SK-N-SH (cell line): ENCODE measurements around the gene LOXL4. TPM values are rescaled to one million over a fixed set of nuclear protein-coding genes. Genes with fewer than 3 reads are reported as not detected.

ENCODE experiments used
- CTCF ChIA-PET: fragments of 300-600, 350-600 bp; formaldehyde crosslinking; extraction: SDS; loops from one replicate; lab custom pipeline; 2021; lab: Yijun Ruan, JAX
- POLR2A ChIA-PET: fragments of 350-600 bp; sonication (Branson Sonifier 250); formaldehyde crosslinking; extraction: SDS; loops from one replicate; lab custom pipeline; 2020; ENCODE audit warnings: antibody characterized with exemption, inconsistent platforms; lab: Yijun Ruan, JAX
- DNase-seq: peaks from one replicate; pipeline ENCODE4 v3.0.0; 2012
- H2AFZ ChIP-seq: fragments of 200-600 bp; sonication (generic); 2 replicates; pipeline ENCODE4 v1.8.1; 2016; ENCODE audit warnings: antibody characterized with exemption, mild to moderate bottlenecking, low read depth
- H3F3A ChIP-seq: fragments of 200-600 bp; sonication (generic); replicated peaks from 2 replicates; pipeline ENCODE3; 2016; ENCODE audit warnings: antibody characterized with exemption, mild to moderate bottlenecking; ENCODE audit not compliant: insufficient read depth
- H3K27ac ChIP-seq, 2 experiments: fragments of 200-500 bp in 1 of 2; fragments of 200-600 bp in 1 of 2; sonication (Bioruptor generic) in 1 of 2; sonication (generic), shearing (Covaris generic) in 1 of 2; 2 replicates each; pipeline versions ENCODE4 v1.5.1 to v1.6.1; 2014 to 2016; ENCODE audit warnings: low read depth in 2 of 2, inconsistent platforms in 1 of 2, low read length in 1 of 2, mild to moderate bottlenecking in 1 of 2, mixed read lengths in 1 of 2
- H3K27me3 ChIP-seq: fragments of 200-600 bp; sonication (generic), shearing (Covaris generic); 2 replicates; pipeline ENCODE4 v1.6.1; 2016; ENCODE audit warnings: mixed run types; ENCODE audit not compliant: insufficient read depth
- H3K36me3 ChIP-seq, 2 experiments: fragments of 200-500 bp in 1 of 2; fragments of 200-600 bp in 1 of 2; sonication (Bioruptor generic) in 1 of 2; sonication (generic) in 1 of 2; replicated peaks in 1 of 2; 2 replicates each; pipeline versions ENCODE3 to v1.5.1; 2014 to 2016; ENCODE audit warnings: low read length in 1 of 2, mild to moderate bottlenecking in 1 of 2; ENCODE audit not compliant: insufficient read depth in 2 of 2, control insufficient read depth in 1 of 2
- H3K4me1 ChIP-seq, 2 experiments: fragments of 200-500 bp in 1 of 2; fragments of 200-600 bp in 1 of 2; sonication (Bioruptor generic) in 1 of 2; sonication (generic), shearing (Covaris generic) in 1 of 2; 2 replicates each; pipeline versions ENCODE4 v1.5.1 to v1.6.1; 2014 to 2016; ENCODE audit warnings: low read depth in 1 of 2, low read length in 1 of 2, mixed run types in 1 of 2; ENCODE audit not compliant: insufficient read depth in 2 of 2, control insufficient read depth in 1 of 2
- H3K4me2 ChIP-seq: fragments of 200-600 bp; sonication (generic), shearing (Covaris generic); 2 replicates; pipeline ENCODE4 v1.6.1; 2017; ENCODE audit warnings: mixed run types
- H3K4me3 ChIP-seq, 2 experiments: fragments of 200-500 bp in 1 of 2; fragments of 200-600 bp in 1 of 2; sonication (Bioruptor generic) in 1 of 2; sonication (generic), shearing (Covaris generic) in 1 of 2; 2 replicates each; pipeline versions ENCODE4 v1.5.1 to v1.8.1; 2014 to 2016; ENCODE audit warnings: low read depth in 2 of 2, inconsistent platforms in 1 of 2, low read length in 1 of 2, mild to moderate bottlenecking in 1 of 2, mixed read lengths in 1 of 2, moderate library complexity in 1 of 2
- H3K79me2 ChIP-seq: fragments of 200-600 bp; sonication (generic); 2 replicates; pipeline ENCODE4 v1.8.1; 2017; ENCODE audit warnings: mild to moderate bottlenecking; ENCODE audit not compliant: insufficient read depth
- H3K9ac ChIP-seq: fragments of 200-600 bp; sonication (generic); 2 replicates; pipeline ENCODE4 v1.6.1; 2017; ENCODE audit warnings: mixed run types
- H3K9me2 ChIP-seq: fragments of 200-600 bp; sonication (generic); 2 replicates; pipeline ENCODE4 v1.6.1; 2017; ENCODE audit warnings: mixed run types
- H3K9me3 ChIP-seq: fragments of 200-600 bp; sonication (generic); 2 replicates; pipeline ENCODE4 v1.6.1; 2017; ENCODE audit warnings: mixed run types, mild to moderate bottlenecking, moderate library complexity
- H4K20me1 ChIP-seq: fragments of 200-600 bp; sonication (generic); 2 replicates; pipeline ENCODE4 v1.6.1; 2017; ENCODE audit warnings: mild to moderate bottlenecking, mixed run types; ENCODE audit not compliant: insufficient read depth
- ELF1 ChIP-seq: IDR thresholded peaks from 2 replicates; pipeline ENCODE4 v1.4.0; 2012
- EP300 ChIP-seq, 2 experiments: IDR thresholded peaks; 2 replicates each; pipeline versions ENCODE4 v1.4.0 to v1.6.1; 2012; ENCODE audit warnings: borderline replicate concordance in 1 of 2, low read depth in 1 of 2, low read length in 1 of 2
- FOXM1 ChIP-seq: IDR thresholded peaks from 2 replicates; pipeline ENCODE4 v1.4.0; 2012; ENCODE audit warnings: low read depth, mild to moderate bottlenecking
- GABPA ChIP-seq: IDR thresholded peaks from 2 replicates; pipeline ENCODE4 v1.4.0; 2012; ENCODE audit warnings: low read depth, mild to moderate bottlenecking
- GATA2 ChIP-seq: sonication (generic); formaldehyde crosslinking; IDR thresholded peaks from 2 replicates; pipeline ENCODE4 v1.5.0; 2020; ENCODE audit warnings: mild to moderate bottlenecking, missing genetic modification reagents
- JUND ChIP-seq: IDR thresholded peaks from 2 replicates; pipeline ENCODE4 v1.4.0; 2012
- RAD21 ChIP-seq: IDR thresholded peaks from 2 replicates; pipeline ENCODE4 v1.6.1; 2012; ENCODE audit warnings: mild to moderate bottlenecking, low read length
- RXRA ChIP-seq: IDR thresholded peaks from 2 replicates; pipeline ENCODE4 v1.4.0; 2012; ENCODE audit warnings: low read depth, mild to moderate bottlenecking, borderline replicate concordance
- SIN3A ChIP-seq: IDR thresholded peaks from 2 replicates; pipeline ENCODE4 v1.6.1; 2012; ENCODE audit warnings: low read depth, mild to moderate bottlenecking, low read length, moderate library complexity, borderline replicate concordance
- TAF1 ChIP-seq: IDR thresholded peaks from 2 replicates; pipeline ENCODE4 v1.6.1; 2012; ENCODE audit warnings: low read depth, mild to moderate bottlenecking, low read length, moderate library complexity, borderline replicate concordance
- TCF12 ChIP-seq: IDR thresholded peaks from 2 replicates; pipeline ENCODE4 v1.4.0; 2012
- WGBS: methylation state at CpG from one replicate; pipeline ENCODE4 v1.1.6; 2017; ENCODE audit warnings: low lambda C conversion rate; 5-methylcytosine and 5-hydroxymethylcytosine counted together
- polyA plus RNA-seq, 3 experiments: library from polyadenylated mRNA; depleted of rRNA; stranded (reverse); fragments of >200 nt; gene quantifications; 2 replicates each; pipeline ENCODE4 v1.2.3, GENCODE V29; 2012
- TF ChIP-seq, protein P1 (sequence below): fragments of 200-600 bp; sonication (generic); IDR thresholded peaks from 2 replicates; pipeline ENCODE4 v1.6.1; 2017; ENCODE audit warnings: antibody characterized with exemption, mild to moderate bottlenecking, moderate library complexity
- TF ChIP-seq, protein P2 (sequence below): fragments of 150-350 bp; IDR thresholded peaks from 2 replicates; pipeline ENCODE4 v1.6.1; 2017; ENCODE audit warnings: antibody characterized with exemption, low read length, low read depth, borderline replicate concordance
- TF ChIP-seq, protein P3 (sequence below): IDR thresholded peaks from 2 replicates; pipeline ENCODE4 v1.4.0; 2012; ENCODE audit warnings: low read depth
- TF ChIP-seq, protein P4 (sequence below): IDR thresholded peaks from 2 replicates; pipeline ENCODE4; 2012
- TF ChIP-seq, protein P5 (sequence below): fragments of 150-350 bp; IDR thresholded peaks from 2 replicates; pipeline ENCODE4 v1.6.1; 2016; ENCODE audit warnings: mild to moderate bottlenecking, low read depth, low read length
- TF ChIP-seq, protein P6 (sequence below): IDR thresholded peaks from 2 replicates; pipeline ENCODE4 v1.4.0; 2012; ENCODE audit warnings: low read depth, borderline replicate concordance

The LOXL4 gene
- polyA plus RNA-seq, 1 of the 3 experiments (the other 2 are of a cell fraction): 1.7 TPM

DNA sequence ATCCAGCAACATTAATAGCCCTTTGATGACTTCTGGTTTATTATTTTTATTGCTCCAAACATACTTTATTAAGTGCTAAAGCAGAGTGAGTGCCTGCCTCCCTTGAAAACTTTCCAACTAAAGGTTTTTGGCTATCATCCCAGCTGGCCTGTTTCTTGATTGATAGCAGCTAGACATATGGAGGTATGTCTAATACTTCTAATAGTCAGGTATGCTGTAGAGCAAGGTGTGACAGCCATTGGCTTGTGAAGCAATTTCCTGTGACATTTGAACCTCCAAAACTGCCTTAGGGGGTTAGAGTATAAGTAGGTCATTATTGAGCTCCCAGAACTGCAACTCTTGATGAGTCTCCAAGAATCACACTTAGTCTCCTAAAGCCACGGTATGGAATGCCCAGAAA is 55.8 kb downstream of the LOXL4 start:
- no peaks in the 10 kb centered on the region for H3F3A ChIP-seq

DNA sequence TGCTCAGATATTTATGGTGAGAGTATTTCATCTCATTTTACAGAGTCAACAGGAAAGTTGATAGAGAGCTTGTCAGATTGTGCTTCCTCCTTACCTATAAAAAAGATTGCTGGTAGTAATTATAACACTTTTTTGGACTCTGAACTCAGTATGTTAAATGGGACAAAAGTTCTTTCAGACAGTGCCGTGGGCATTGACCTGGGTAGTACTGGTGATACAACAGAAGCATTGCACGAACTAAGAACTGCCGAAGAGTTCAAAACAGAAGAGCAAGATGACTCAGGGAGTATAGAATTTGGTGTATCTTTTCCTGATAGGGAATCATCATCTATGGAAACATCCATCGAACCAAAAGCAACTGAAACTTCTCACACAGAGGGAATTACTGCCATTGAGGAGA is 58.6 kb downstream of the LOXL4 start:
- ChIA-PET CTCF (no interaction called here), POLR2A (no interaction called here)
- Histone ChIP-seq H3K9me2 (no peaks in the 10 kb centered on the region), H3F3A (no peaks in the 10 kb centered on the region), H3K4me3 (no peak overlapping the region), H3K4me1 (no peaks in the 10 kb centered on the region; a peak in 1 of 4 replicates), H4K20me1 (no peaks in the 10 kb centered on the region), H3K9ac (no peak overlapping the region), H3K4me2 (no peak overlapping the region), H3K27ac (no peak overlapping the region), H3K36me3 (peaks cover 24 to 36% of the 10 kb centered on the region in 2 experiments), H3K27me3 (no peaks in the 10 kb centered on the region), H3K79me2 (peaks cover 3% of the 10 kb centered on the region; the same call in 1 of the 2 replicates), H3K9me3 (no peaks in the 10 kb centered on the region), H2AFZ (no peak overlapping the region)
- no peak for TF ChIP-seq EP300 (IDR thresholded peaks at IDR 0.05; ENCODE audit: borderline replicate concordance in 1 of 2, low read depth in 1 of 2, low read length in 1 of 2)
- TF ChIP-seq, protein P1, sequence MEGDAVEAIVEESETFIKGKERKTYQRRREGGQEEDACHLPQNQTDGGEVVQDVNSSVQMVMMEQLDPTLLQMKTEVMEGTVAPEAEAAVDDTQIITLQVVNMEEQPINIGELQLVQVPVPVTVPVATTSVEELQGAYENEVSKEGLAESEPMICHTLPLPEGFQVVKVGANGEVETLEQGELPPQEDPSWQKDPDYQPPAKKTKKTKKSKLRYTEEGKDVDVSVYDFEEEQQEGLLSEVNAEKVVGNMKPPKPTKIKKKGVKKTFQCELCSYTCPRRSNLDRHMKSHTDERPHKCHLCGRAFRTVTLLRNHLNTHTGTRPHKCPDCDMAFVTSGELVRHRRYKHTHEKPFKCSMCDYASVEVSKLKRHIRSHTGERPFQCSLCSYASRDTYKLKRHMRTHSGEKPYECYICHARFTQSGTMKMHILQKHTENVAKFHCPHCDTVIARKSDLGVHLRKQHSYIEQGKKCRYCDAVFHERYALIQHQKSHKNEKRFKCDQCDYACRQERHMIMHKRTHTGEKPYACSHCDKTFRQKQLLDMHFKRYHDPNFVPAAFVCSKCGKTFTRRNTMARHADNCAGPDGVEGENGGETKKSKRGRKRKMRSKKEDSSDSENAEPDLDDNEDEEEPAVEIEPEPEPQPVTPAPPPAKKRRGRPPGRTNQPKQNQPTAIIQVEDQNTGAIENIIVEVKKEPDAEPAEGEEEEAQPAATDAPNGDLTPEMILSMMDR: no peak
- TF ChIP-seq, protein P2, sequence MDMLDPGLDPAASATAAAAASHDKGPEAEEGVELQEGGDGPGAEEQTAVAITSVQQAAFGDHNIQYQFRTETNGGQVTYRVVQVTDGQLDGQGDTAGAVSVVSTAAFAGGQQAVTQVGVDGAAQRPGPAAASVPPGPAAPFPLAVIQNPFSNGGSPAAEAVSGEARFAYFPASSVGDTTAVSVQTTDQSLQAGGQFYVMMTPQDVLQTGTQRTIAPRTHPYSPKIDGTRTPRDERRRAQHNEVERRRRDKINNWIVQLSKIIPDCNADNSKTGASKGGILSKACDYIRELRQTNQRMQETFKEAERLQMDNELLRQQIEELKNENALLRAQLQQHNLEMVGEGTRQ: no peak
- no peak for TF ChIP-seq RXRA
- no peak for TF ChIP-seq GATA2 (CRISPR knock-in tag)
- no peak for TF ChIP-seq ELF1
- TF ChIP-seq, protein P3, sequence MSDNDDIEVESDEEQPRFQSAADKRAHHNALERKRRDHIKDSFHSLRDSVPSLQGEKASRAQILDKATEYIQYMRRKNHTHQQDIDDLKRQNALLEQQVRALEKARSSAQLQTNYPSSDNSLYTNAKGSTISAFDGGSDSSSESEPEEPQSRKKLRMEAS: no peak
- TF ChIP-seq, protein P4, sequence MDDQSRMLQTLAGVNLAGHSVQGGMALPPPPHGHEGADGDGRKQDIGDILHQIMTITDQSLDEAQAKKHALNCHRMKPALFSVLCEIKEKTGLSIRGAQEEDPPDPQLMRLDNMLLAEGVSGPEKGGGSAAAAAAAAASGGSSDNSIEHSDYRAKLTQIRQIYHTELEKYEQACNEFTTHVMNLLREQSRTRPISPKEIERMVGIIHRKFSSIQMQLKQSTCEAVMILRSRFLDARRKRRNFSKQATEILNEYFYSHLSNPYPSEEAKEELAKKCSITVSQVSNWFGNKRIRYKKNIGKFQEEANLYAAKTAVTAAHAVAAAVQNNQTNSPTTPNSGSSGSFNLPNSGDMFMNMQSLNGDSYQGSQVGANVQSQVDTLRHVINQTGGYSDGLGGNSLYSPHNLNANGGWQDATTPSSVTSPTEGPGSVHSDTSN: no peak
- TF ChIP-seq, protein P5, sequence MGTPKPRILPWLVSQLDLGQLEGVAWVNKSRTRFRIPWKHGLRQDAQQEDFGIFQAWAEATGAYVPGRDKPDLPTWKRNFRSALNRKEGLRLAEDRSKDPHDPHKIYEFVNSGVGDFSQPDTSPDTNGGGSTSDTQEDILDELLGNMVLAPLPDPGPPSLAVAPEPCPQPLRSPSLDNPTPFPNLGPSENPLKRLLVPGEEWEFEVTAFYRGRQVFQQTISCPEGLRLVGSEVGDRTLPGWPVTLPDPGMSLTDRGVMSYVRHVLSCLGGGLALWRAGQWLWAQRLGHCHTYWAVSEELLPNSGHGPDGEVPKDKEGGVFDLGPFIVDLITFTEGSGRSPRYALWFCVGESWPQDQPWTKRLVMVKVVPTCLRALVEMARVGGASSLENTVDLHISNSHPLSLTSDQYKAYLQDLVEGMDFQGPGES: no peak
- 90% methylated on average over 4 of the region's 4 CpGs for WGBS
- DNase-seq: no peak

More for the DNA sequence above, 55.8 kb downstream of the LOXL4 start:
- no peaks in the 10 kb centered on the region for H4K20me1 ChIP-seq
- no peaks in the 10 kb centered on the region for H3K27me3 ChIP-seq
- no peak overlapping the region for H3K4me3 ChIP-seq
- no peak overlapping the region for H2AFZ ChIP-seq
- DNase-seq: no peak
- H3K36me3 ChIP-seq: peaks cover 34 to 36% of the 10 kb centered on the region in 2 experiments
- no peak overlapping the region for H3K4me2 ChIP-seq
- H3K9ac ChIP-seq: no peak overlapping the region
- TF ChIP-seq SIN3A (no peak), RAD21 (no peak), TAF1 (no peak), GATA2 (CRISPR knock-in tag) (no peak), GABPA (no peak), TCF12 (no peak), FOXM1 (no peak), JUND (no peak), ELF1 (no peak), EP300 (IDR thresholded peaks at IDR 0.05; ENCODE audit: borderline replicate concordance in 1 of 2, low read depth in 1 of 2, low read length in 1 of 2) (no peak)
- TF ChIP-seq, protein P6, sequence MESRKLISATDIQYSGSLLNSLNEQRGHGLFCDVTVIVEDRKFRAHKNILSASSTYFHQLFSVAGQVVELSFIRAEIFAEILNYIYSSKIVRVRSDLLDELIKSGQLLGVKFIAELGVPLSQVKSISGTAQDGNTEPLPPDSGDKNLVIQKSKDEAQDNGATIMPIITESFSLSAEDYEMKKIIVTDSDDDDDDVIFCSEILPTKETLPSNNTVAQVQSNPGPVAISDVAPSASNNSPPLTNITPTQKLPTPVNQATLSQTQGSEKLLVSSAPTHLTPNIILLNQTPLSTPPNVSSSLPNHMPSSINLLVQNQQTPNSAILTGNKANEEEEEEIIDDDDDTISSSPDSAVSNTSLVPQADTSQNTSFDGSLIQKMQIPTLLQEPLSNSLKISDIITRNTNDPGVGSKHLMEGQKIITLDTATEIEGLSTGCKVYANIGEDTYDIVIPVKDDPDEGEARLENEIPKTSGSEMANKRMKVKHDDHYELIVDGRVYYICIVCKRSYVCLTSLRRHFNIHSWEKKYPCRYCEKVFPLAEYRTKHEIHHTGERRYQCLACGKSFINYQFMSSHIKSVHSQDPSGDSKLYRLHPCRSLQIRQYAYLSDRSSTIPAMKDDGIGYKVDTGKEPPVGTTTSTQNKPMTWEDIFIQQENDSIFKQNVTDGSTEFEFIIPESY: no peak
- H3K9me3 ChIP-seq: no peaks in the 10 kb centered on the region
- H3K4me1 ChIP-seq: no peaks in the 10 kb centered on the region; a peak in 1 of 4 replicates
- H3K9me2 ChIP-seq: no peaks in the 10 kb centered on the region
- ChIA-PET CTCF (no interaction called here), POLR2A (no interaction called here)
- no peak overlapping the region for H3K27ac ChIP-seq
- peaks cover 5% of the 10 kb centered on the region; the same call in 1 of the 2 replicates for H3K79me2 ChIP-seq
- 100% methylated on average over 1 of the region's 1 CpG for whole genome bisulfite sequencing
